Hepatocyte (in vitro differentiated cells): ENCODE results near the gene GPR183. TPM values are rescaled to one million over a fixed set of nuclear protein-coding genes. Genes with fewer than 3 reads are reported as not detected.

Experiments used
- DNase-seq: peaks from one replicate; pipeline ENCODE4 v3.0.0-alpha.2; 2016; ENCODE audit warnings: low spot score
- H2AFZ ChIP-seq: fragments of 200-600 bp; sonication (generic); 2 replicates; pipeline ENCODE4 v1.6.0; 2016; ENCODE audit warnings: antibody characterized with exemption, mild to moderate bottlenecking
- H3K27ac ChIP-seq: fragments of 200-600 bp; sonication (generic); 2 replicates; pipeline ENCODE4 v1.5.1; 2016; ENCODE audit warnings: mild to moderate bottlenecking
- H3K27me3 ChIP-seq: fragments of 200-600 bp; sonication (generic); 2 replicates; pipeline ENCODE4 v1.6.1; 2016
- H3K36me3 ChIP-seq: fragments of 200-600 bp; sonication (generic); replicated peaks from 2 replicates; pipeline ENCODE4 v1.5.1; 2016; ENCODE audit warnings: low read depth; ENCODE audit not compliant: insufficient read depth
- H3K4me1 ChIP-seq: fragments of 200-600 bp; sonication (generic); 2 replicates; pipeline ENCODE4 v1.5.1; 2016; ENCODE audit warnings: mild to moderate bottlenecking, moderate library complexity; ENCODE audit not compliant: insufficient read depth
- H3K4me2 ChIP-seq: fragments of 200-600 bp; sonication (generic); 2 replicates; pipeline ENCODE4 v1.6.0; 2016
- H3K4me3 ChIP-seq: fragments of 200-600 bp; sonication (generic); 2 replicates; pipeline ENCODE4 v1.5.1; 2016; ENCODE audit warnings: mild to moderate bottlenecking
- H3K79me2 ChIP-seq: fragments of 200-600 bp; sonication (generic); 2 replicates; pipeline ENCODE4 v1.6.0; 2017; ENCODE audit warnings: mild to moderate bottlenecking
- H3K9me2 ChIP-seq: fragments of 200-600 bp; sonication (generic); replicated peaks from 2 replicates; pipeline ENCODE4 v1.6.0; 2017; ENCODE audit warnings: mild to moderate bottlenecking; ENCODE audit not compliant: insufficient read depth
- H3K9me3 ChIP-seq: fragments of 200-600 bp; sonication (generic); 2 replicates; pipeline ENCODE4 v1.5.1; 2016; ENCODE audit warnings: low read depth, mild to moderate bottlenecking
- H4K20me1 ChIP-seq: fragments of 200-600 bp; sonication (generic); 2 replicates; pipeline ENCODE4 v1.6.0; 2016; ENCODE audit warnings: mild to moderate bottlenecking; ENCODE audit not compliant: insufficient read depth, poor library complexity, severe bottlenecking
- CTCF ChIP-seq: fragments of 200-600 bp; sonication (generic); IDR thresholded peaks from 2 replicates; pipeline ENCODE4 v1.5.1; 2016; ENCODE audit warnings: antibody characterized with exemption, mild to moderate bottlenecking; ENCODE audit not compliant: poor library complexity
- EZH2 ChIP-seq: fragments of 200-600 bp; sonication (generic); IDR thresholded peaks from 2 replicates; pipeline ENCODE4 v1.6.1; 2016; ENCODE audit warnings: antibody characterized with exemption, mild to moderate bottlenecking, borderline replicate concordance
- EZH2phosphoT487 ChIP-seq: fragments of 200-600 bp; sonication (generic); IDR thresholded peaks from one replicate; pipeline ENCODE4 v1.6.1; 2018; ENCODE audit warnings: antibody characterized with exemption, mild to moderate bottlenecking, low read depth, moderate library complexity; ENCODE audit not compliant: unreplicated experiment, severe bottlenecking
- WGBS: methylation state at CpG from one replicate; pipeline ENCODE4 v1.1.6; 2016; ENCODE audit warnings: low lambda C conversion rate; ENCODE audit errors: missing lambda C conversion rate; 5-methylcytosine and 5-hydroxymethylcytosine counted together
- polyA plus RNA-seq: library from polyadenylated mRNA; unstranded; fragments of >200 nt; fragmentation: Nextera tagmentation; extraction: Ambion mirVana; gene quantifications from 2 replicates; pipeline ENCODE4 v1.2.1, GENCODE V29; 2016
- total RNA-seq: library from RNA; depleted of rRNA; stranded (reverse); fragments of >200 nt; gene quantifications from 2 replicates; pipeline ENCODE4 v1.2.3, GENCODE V29; 2014

GPR183 gene
- total and polyA plus RNA-seq, 2 experiments from 2014 or later, result 1.4 to 5.2 TPM

GRCh38 chr13:99256709-99257108 lies 50.5 kb downstream of the GPR183 start:
- DNase-seq, result no peak
- no peaks in the 10 kb centered on the region for H4K20me1 ChIP-seq
- H3K36me3 ChIP-seq, result no peaks in the 10 kb centered on the region
- H3K27ac ChIP-seq, result no peak overlapping the region
- H3K4me3 ChIP-seq, result no peak overlapping the region
- no peaks in the 10 kb centered on the region for H3K4me1 ChIP-seq
- H3K9me3 ChIP-seq, result no peaks in the 10 kb centered on the region
- WGBS, result 90% methylated on average over 3 of the region's 3 CpGs
- H3K4me2 ChIP-seq, result no peak overlapping the region
- TF ChIP-seq EZH2phosphoT487 (no peak), EZH2 (no peak), CTCF (no peak)
- no peaks in the 10 kb centered on the region for H3K27me3 ChIP-seq
- peaks cover 3% of the 10 kb centered on the region for H3K79me2 ChIP-seq
- no peaks in the 10 kb centered on the region for H3K9me2 ChIP-seq
- H2AFZ ChIP-seq, result no peak overlapping the region

GRCh38 chr13:99256283-99256682 lies 50.9 kb downstream of the GPR183 start:
- Histone ChIP-seq H3K27ac (no peak overlapping the region), H3K4me2 (no peak overlapping the region), H3K4me3 (no peak overlapping the region), H3K9me2 (no peaks in the 10 kb centered on the region), H3K9me3 (no peaks in the 10 kb centered on the region), H3K27me3 (no peaks in the 10 kb centered on the region), H3K79me2 (peaks cover 3% of the 10 kb centered on the region), H4K20me1 (no peaks in the 10 kb centered on the region), H2AFZ (no peak overlapping the region), H3K4me1 (no peaks in the 10 kb centered on the region), H3K36me3 (no peaks in the 10 kb centered on the region)
- TF ChIP-seq EZH2, result no peak
- TF ChIP-seq EZH2phosphoT487, result no peak
- TF ChIP-seq CTCF, result no peak
- WGBS, result 90% methylated on average over 2 of the region's 2 CpGs
- DNase-seq, result no peak

- Histone ChIP-seq H4K20me1 (no peaks in the 10 kb centered on the region), H3K4me2 (no peak overlapping the region), H2AFZ (no peak overlapping the region), H3K9me3 (no peaks in the 10 kb centered on the region), H3K79me2 (peaks cover 3% of the 10 kb centered on the region), H3K27me3 (no peaks in the 10 kb centered on the region), H3K4me3 (no peak overlapping the region), H3K36me3 (no peaks in the 10 kb centered on the region), H3K9me2 (no peaks in the 10 kb centered on the region), H3K27ac (no peak overlapping the region), H3K4me1 (no peaks in the 10 kb centered on the region)
- 93% methylated on average over 10 of the region's 10 CpGs for WGBS
- no peak for TF ChIP-seq EZH2
- TF ChIP-seq EZH2phosphoT487, result no peak
- no peak for TF ChIP-seq CTCF
- DNase-seq, result no peak
These were observed 51.9 kb downstream of the GPR183 start for GRCh38 chr13:99255271-99255670.

- Histone ChIP-seq H3K4me3 (no peak overlapping the region), H2AFZ (no peak overlapping the region), H3K27ac (no peak overlapping the region), H3K27me3 (no peaks in the 10 kb centered on the region), H3K79me2 (peaks cover 7% of the 10 kb centered on the region), H3K9me3 (no peaks in the 10 kb centered on the region), H4K20me1 (no peaks in the 10 kb centered on the region), H3K9me2 (no peaks in the 10 kb centered on the region), H3K4me1 (no peaks in the 10 kb centered on the region), H3K36me3 (no peaks in the 10 kb centered on the region), H3K4me2 (no peak overlapping the region)
- DNase-seq, result no peak
- TF ChIP-seq EZH2 (no peak), CTCF (no peak), EZH2phosphoT487 (no peak)
- 92% methylated on average over 14 of the region's 14 CpGs for WGBS
These were observed 52.4 kb downstream of the GPR183 start for GRCh38 chr13:99254830-99255229.
